ENCODE measurements around the gene REEP1. TPM values are rescaled to one million over a fixed set of nuclear protein-coding genes. Genes with fewer than 3 reads are reported as not detected.

REEP1 gene
- total and polyA plus RNA-seq, 8 donors, result 2.9 to 29.9 (median 6.4) TPM; not detected in 1

GRCh38 chr2:86286516-86286915 is 50.9 kb downstream of the REEP1 start:
- intact Hi-C loops (cut with DNase I; ENCODE audit: low total_unique reads), result no loop called here
- no peaks in the 10 kb centered on the region for H3K9me3 ChIP-seq
- H3K27ac ChIP-seq, result peak overlapping the region in 4 of 5 donors; percentile 29 to 73 (median 47)
- no peaks in the 10 kb centered on the region for H3K36me3 ChIP-seq
- H3K27me3 ChIP-seq, result no peaks in the 10 kb centered on the region
- H3K4me3 ChIP-seq, result no peak overlapping the region
- H3K4me1 ChIP-seq, result peaks cover 22 to 51% (median 36%) of the 10 kb centered on the region in 4 donors
- peak in 1 of 2 donors; percentile 65 for DNase-seq
- TF ChIP-seq POLR2A (IDR thresholded peaks at IDR 0.05) (no peak), CTCF (IDR thresholded peaks at IDR 0.05) (peak in 1 of 7 experiments; percentile 26), POLR2AphosphoS5 (IDR thresholded peaks at IDR 0.05) (peak in 2 of 3 donors; percentile 15 to 55), EP300 (IDR thresholded peaks at IDR 0.05) (no peak)
- WGBS, 5 donors, result 19 to 51% (median 42%) methylated on average over 3 of the region's 3 CpGs

- H3K36me3 ChIP-seq, result no peaks in the 10 kb centered on the region
- no peaks in the 10 kb centered on the region for H3K9me3 ChIP-seq
- 77 to 86% (median 81%) methylated on average over 6 to 7 of the region's 7 CpGs for WGBS, 5 donors
- no peak for TF ChIP-seq CTCF (IDR thresholded peaks at IDR 0.05)
- no peak for TF ChIP-seq POLR2AphosphoS5 (IDR thresholded peaks at IDR 0.05)
- no peak for TF ChIP-seq POLR2A (IDR thresholded peaks at IDR 0.05)
- no peak for TF ChIP-seq EP300 (IDR thresholded peaks at IDR 0.05)
- intact Hi-C loops (cut with DNase I; ENCODE audit: low total_unique reads), result no loop called here
- H3K4me3 ChIP-seq, result no peak overlapping the region
- no peaks in the 10 kb centered on the region for H3K27me3 ChIP-seq
- H3K4me1 ChIP-seq, result peaks cover 22 to 52% (median 36%) of the 10 kb centered on the region in 4 donors
- no peak for DNase-seq
- peak overlapping the region in 4 of 5 donors; percentile 29 to 73 (median 47) for H3K27ac ChIP-seq
These were observed 51.4 kb downstream of the REEP1 start for GRCh38 chr2:86285981-86286380.

GRCh38 chr2:86285571-86285970 is 51.9 kb downstream of the REEP1 start:
- no peaks in the 10 kb centered on the region for H3K36me3 ChIP-seq
- no peak overlapping the region for H3K4me3 ChIP-seq
- 56 to 86% (median 67%) methylated on average over 3 of the region's 3 CpGs for WGBS, 5 donors
- peak overlapping the region in 3 of 5 donors; percentile 17 to 73 (median 47) for H3K27ac ChIP-seq
- H3K9me3 ChIP-seq, result no peaks in the 10 kb centered on the region
- TF ChIP-seq CTCF (IDR thresholded peaks at IDR 0.05) (no peak), EP300 (IDR thresholded peaks at IDR 0.05) (no peak), POLR2AphosphoS5 (IDR thresholded peaks at IDR 0.05) (no peak), POLR2A (IDR thresholded peaks at IDR 0.05) (no peak)
- intact Hi-C loops (cut with DNase I; ENCODE audit: low total_unique reads), result no loop called here
- peaks cover 22 to 57% (median 38%) of the 10 kb centered on the region in 4 donors for H3K4me1 ChIP-seq
- no peak for DNase-seq
- no peaks in the 10 kb centered on the region for H3K27me3 ChIP-seq

DNA sequence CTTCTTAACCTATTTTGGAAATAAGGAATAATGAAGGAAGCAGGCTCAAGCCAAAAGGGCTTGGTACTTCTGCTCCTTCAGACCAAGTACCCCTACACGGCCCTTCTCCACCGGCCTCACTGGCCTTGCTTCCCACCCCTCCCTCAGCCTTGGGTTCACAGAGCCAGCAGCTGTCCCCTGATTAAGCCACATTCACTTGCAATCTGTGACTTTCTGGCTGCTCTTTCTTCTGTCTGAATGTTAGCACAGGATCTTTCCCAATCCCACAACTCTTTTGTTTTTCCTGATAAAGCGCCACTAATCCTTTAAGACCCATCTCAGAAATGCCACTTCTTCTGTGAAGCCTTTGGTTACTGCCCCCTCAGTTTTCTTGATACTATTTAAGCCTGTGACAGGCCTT is 52.4 kb downstream of the REEP1 start:
- 38 to 79% (median 46%) methylated on average over 3 of the region's 3 CpGs for WGBS, 5 donors
- intact Hi-C loops (cut with DNase I; ENCODE audit: low total_unique reads), result no loop called here

More for the DNA sequence above, 52.4 kb downstream of the REEP1 start:
- Histone ChIP-seq H3K36me3 (no peaks in the 10 kb centered on the region), H3K27ac (peak overlapping the region in 4 of 5 donors; percentile 17 to 64 (median 39)), H3K4me1 (peaks cover 22 to 61% (median 40%) of the 10 kb centered on the region in 4 donors), H3K27me3 (no peaks in the 10 kb centered on the region), H3K4me3 (no peak overlapping the region), H3K9me3 (no peaks in the 10 kb centered on the region)
- TF ChIP-seq POLR2AphosphoS5 (IDR thresholded peaks at IDR 0.05) (no peak), CTCF (IDR thresholded peaks at IDR 0.05) (no peak), POLR2A (IDR thresholded peaks at IDR 0.05) (no peak), EP300 (IDR thresholded peaks at IDR 0.05) (no peak)
- DNase-seq, result no peak
